GM12873 (cell line): Measurements from ENCODE around the gene SERPINB12.

Experiments
- TF ChIP-seq, protein P1 (sequence below): IDR thresholded peaks from 2 replicates; pipeline ENCODE4 v1.5.1; 2012; ENCODE audit warnings: low read depth, mild to moderate bottlenecking, moderate library complexity, low read length, control low read depth; ENCODE audit not compliant: insufficient read depth; ENCODE audit errors: missing control alignments

Gene SERPINB12

DNA sequence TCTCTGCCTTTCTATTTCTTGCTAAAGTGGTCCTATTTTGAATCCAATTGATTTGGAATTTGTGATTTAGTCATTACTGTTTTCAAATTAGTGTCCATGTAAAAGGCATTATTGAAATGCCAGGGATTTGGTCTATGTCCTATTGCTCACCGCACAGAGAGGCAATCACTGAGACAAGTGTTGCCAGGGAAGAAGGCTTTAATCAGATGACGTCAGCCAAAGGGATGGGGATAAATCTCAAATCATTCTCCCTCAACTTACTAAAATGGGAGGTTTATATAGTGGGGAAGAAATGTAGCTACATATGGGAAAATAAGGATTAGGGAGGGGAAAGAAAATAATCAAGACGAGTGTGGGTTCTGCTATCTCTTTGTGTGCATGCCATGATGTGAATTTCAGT lies 9.6 kb downstream of the SERPINB12 start:
- TF ChIP-seq, protein P1, sequence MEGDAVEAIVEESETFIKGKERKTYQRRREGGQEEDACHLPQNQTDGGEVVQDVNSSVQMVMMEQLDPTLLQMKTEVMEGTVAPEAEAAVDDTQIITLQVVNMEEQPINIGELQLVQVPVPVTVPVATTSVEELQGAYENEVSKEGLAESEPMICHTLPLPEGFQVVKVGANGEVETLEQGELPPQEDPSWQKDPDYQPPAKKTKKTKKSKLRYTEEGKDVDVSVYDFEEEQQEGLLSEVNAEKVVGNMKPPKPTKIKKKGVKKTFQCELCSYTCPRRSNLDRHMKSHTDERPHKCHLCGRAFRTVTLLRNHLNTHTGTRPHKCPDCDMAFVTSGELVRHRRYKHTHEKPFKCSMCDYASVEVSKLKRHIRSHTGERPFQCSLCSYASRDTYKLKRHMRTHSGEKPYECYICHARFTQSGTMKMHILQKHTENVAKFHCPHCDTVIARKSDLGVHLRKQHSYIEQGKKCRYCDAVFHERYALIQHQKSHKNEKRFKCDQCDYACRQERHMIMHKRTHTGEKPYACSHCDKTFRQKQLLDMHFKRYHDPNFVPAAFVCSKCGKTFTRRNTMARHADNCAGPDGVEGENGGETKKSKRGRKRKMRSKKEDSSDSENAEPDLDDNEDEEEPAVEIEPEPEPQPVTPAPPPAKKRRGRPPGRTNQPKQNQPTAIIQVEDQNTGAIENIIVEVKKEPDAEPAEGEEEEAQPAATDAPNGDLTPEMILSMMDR = no peak

DNA sequence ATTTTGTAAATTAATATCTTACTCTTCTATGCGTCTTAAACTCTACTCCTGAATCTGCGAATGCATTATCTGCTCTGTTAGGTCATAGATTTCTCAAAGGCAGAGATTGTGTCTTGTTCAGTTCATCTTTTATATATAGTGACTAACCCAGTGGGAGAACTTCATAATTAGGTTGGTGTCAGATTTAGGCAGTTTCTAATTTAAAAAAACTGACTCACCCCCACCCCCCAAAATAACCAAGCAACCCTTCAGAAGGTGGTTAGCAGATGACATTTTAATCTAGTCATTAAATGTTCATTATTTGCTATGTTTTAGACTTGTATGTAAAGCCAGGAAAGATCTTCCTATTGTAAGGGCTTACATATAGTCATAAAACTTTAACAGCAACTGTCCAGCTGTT lies 10.4 kb downstream of the SERPINB12 start:
- TF ChIP-seq, protein P1 = no peak

DNA sequence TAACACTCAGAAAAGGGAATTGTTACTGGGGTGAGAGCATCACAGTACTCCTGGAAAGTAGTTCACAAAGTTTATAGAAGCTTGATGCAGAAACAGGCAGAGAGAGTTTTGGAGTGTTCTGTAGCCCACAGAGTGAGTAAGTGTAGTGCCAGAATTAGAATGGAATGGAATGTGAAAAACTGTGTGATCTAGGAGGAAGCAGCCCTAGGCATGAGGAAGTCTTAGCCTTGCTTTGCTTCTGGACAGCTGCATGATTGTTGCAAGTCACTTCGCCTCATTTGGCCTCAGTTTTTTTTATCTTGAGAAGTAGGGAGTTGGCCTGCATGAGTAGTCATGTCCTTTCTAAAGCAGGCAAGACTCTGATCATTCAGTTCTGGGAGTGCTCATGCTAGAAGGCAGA lies 10.9 kb downstream of the SERPINB12 start:
- TF ChIP-seq, protein P1 = no peak

DNA sequence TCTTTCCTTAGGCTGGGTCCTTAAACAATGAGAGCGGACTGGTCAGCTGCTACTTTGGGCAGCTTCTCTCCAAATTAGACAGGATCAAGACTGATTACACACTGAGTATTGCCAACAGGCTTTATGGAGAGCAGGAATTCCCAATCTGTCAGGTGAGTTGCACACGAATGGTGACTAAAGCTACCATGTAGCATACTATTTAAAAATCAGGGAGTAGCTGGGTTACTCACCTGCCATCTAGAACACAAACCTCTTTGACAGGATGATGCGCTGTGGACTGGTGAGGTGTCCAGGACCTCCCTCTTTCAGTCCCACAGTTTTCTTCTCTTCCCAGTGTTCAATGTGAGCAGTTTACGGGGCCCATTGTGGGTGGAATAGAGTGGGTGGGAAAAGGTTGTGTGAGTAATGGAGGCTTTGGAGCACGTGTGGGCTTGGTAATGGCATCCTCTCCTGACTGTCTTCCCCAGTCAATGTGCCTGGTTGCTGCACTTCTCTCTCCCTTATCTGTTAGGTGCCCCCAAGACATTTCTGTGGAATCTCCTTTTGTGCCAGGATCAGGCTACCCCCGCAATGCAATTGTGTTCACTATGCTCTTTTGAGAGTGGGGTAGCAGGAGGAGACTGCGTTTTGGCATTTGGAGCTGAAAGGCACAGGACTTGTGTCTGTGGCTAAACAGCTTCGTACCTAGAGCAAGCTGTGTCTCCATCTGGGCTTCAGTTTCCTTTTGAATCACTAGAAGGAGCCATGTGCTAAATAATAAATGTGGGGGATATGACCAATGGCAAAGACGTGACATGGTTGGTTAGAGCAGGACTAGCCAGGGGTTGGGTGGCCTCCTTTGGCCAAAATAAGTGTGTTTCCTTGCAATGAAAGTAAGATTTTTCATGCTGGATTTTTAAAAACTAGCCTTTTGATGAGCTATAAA lies 17.7 kb downstream of the SERPINB12 start:
- TF ChIP-seq, protein P1 = no peak

DNA sequence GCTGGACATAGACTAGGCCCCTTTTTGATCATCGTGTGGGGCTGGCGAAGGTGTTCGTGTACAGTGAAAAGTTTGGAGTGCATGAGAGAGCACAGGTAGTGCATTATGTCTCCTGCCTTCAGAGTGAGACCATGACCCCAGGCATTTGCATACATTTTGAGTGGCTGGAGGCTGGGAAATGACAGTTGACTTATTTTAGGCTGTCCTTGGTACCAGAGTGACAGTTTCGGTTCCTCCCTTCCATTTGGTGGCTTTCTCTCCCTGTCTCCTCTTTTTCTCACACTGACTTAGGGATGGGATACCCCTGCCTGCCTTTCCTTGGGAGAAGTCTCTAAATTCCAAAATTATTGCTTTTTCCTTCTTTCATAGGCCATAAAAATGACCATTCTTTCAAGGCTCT lies 20.1 kb downstream of the SERPINB12 start:
- TF ChIP-seq, protein P1 = no peak

DNA sequence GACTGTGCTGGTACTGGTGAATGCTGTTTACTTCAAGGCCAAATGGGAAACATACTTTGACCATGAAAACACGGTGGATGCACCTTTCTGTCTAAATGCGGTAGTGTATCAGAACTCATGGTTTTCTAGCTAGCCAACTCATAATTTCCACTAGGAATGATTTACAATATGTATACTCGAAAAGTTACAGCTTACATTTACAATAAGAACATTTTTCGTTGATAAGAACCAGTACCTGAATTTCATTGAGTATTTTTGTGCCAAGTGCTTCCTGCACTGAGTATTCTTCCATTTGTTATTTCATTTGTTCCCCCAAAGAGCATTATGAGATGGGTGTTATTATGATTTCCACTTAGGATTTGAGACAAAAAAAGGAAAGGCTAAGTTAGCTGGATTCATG lies 21.9 kb downstream of the SERPINB12 start:
- TF ChIP-seq, protein P1 = no peak

DNA sequence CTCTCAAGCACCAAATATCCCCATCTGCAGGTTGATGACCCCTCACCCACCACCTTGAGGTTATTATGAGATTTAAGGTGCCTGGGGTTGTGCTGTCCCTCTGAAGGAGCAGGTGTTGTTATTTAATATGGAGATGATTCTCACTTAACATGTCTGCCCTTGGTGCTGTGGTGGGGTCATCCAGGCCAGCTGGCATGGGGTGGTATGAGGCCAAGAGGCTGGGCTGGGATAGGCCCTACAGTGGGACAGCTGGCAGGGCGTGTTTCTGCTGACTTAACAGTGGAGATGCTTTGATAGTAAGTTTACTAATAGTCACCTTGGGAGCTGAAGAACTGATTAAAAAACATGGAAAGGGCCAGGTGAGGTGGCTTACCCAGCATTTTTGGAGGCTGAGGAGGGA lies 22.4 kb downstream of the SERPINB12 start:
- TF ChIP-seq, protein P1 = no peak
